ENCODE measurements around the gene SYNDIG1. TPM values are rescaled to one million over a fixed set of nuclear protein-coding genes. Genes with fewer than 3 reads are reported as not detected.

The SYNDIG1 gene
- total and polyA plus RNA-seq, 9 of the 15 experiments (the other 6 are each of a cell fraction or from before 2014, with no cell fraction given) = not detected

DNA sequence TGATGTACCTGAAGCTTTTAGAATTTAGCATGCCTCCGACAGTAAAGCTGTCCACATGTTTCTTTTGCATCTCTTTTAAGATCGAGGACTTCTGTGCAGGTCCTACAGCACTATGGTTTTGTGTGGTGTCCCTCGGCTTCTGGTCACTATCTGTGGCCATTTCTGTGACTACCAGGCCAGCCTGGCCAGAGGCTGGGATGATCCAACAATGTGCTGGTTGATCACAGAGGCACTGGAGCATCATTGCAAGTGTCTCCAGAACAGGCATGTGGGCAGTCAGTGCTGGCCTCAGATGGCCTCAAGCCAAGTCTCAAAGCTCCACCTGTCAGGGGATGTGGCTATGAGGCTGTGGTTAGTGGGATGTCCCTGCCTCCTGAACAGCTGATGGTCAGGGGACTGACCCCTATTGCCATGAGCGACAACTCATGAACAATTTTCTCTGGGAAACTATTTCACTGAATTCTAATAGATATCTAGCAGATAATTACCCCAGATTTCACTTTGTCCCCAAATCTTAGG is 136.6 kb downstream of the SYNDIG1 start:
- CTCF ChIA-PET (ENCODE audit: low intra/inter-chr PET ratio) = no interaction called here
- H3K27me3 ChIP-seq (ENCODE audit: control insufficient read depth in 2 of 2, insufficient read depth in 2 of 2, low read length in 2 of 2) = no peaks in the 10 kb centered on the region
- no peak overlapping the region for H2AFZ ChIP-seq (ENCODE audit: low read depth, low read length)
- in situ Hi-C loops (cut with MboI) = no loop called here
- DNase-seq (ENCODE audit: extremely low read depth in 1 of 4, low spot score in 3 of 4) (no peak), ATAC-seq (no peak), FAIRE-seq (no peak)
- 0% methylated on average over 3 of the region's 4 CpGs for WGBS (ENCODE audit: insufficient coverage, low coverage, missing lambda C conversion rate)
- no peak overlapping the region for H3K4me2 ChIP-seq (ENCODE audit: insufficient read depth, low read length)
- no peak overlapping the region for H3K4me3 ChIP-seq
- no peaks in the 10 kb centered on the region for H3K79me2 ChIP-seq (ENCODE audit: control insufficient read depth, insufficient read depth, low read length)
- intact Hi-C loops (cut with micrococcal nuclease) = no loop called here
- no peak overlapping the region for H3K9ac ChIP-seq (ENCODE audit: insufficient read depth in 1 of 2, low read depth in 2 of 2, low read length in 2 of 2)
- BruUV-seq (replicated peaks) = no TSS peak
- TF ChIP-seq CREBBP (IDR thresholded peaks at IDR 0.05; ENCODE audit: low read depth, low read length) = no peak
- no peaks in the 10 kb centered on the region for H3K4me1 ChIP-seq (replicated peaks in 1 of 2; ENCODE audit: control insufficient read depth in 2 of 2, insufficient read depth in 2 of 2, low read length in 2 of 2)
- POLR2A ChIA-PET = interaction anchor here (0.6 kb wide), 1 partner anchor 116 kb away, joined by 3 read pairs; no protein-coding TSS in a partner anchor
- H3K9me1 ChIP-seq (ENCODE audit: control insufficient read depth, insufficient read depth, low read length) = no peaks in the 10 kb centered on the region
- no peak overlapping the region for H3K27ac ChIP-seq (ENCODE audit: extremely low read depth, low read depth, low read length)
- H3K36me3 ChIP-seq (ENCODE audit: control insufficient read depth, insufficient read depth, low read length) = no peaks in the 10 kb centered on the region
- no peaks in the 10 kb centered on the region for H4K20me1 ChIP-seq (replicated peaks; ENCODE audit: control insufficient read depth, insufficient read depth, low read length)
- H3K9me3 ChIP-seq (replicated peaks; ENCODE audit: control insufficient read depth, insufficient read depth, low read depth, low read length) = no peaks in the 10 kb centered on the region

DNA sequence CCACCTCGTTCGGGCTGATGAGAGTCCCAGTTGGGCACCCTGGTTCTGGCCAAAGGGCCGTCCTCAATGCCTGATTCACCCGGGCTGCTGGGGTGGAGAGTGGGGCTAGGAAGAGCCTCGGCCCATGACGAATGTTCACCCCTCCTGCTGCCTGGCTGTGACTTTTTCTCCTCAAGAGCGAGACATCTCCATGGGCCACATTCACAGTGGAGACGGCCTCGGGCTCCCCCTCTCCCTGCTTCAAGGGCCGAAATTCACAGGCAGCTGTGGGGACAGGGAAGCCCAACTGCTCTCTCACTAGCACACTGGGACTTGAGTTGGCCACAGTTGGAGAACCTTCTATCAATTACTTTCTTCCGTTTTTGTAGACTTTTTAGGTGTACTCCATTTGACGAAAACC is 138.0 kb downstream of the SYNDIG1 start:
- in situ Hi-C loops (cut with MboI) (no loop called here), intact Hi-C loops (cut with micrococcal nuclease) (no loop called here)
- ATAC-seq (no peak), FAIRE-seq (no peak), DNase-seq (ENCODE audit: extremely low read depth in 1 of 4, low spot score in 3 of 4) (no peak)
- Histone ChIP-seq H4K20me1 (replicated peaks; ENCODE audit: control insufficient read depth, insufficient read depth, low read length) (no peaks in the 10 kb centered on the region), H3K27me3 (ENCODE audit: control insufficient read depth in 2 of 2, insufficient read depth in 2 of 2, low read length in 2 of 2) (no peaks in the 10 kb centered on the region), H2AFZ (ENCODE audit: low read depth, low read length) (no peak overlapping the region), H3K9ac (ENCODE audit: insufficient read depth in 1 of 2, low read depth in 2 of 2, low read length in 2 of 2) (no peak overlapping the region; a peak in 1 of 4 replicates), H3K9me1 (ENCODE audit: control insufficient read depth, insufficient read depth, low read length) (no peaks in the 10 kb centered on the region), H3K27ac (ENCODE audit: extremely low read depth, low read depth, low read length) (no peak overlapping the region), H3K4me2 (ENCODE audit: insufficient read depth, low read length) (no peak overlapping the region), H3K4me3 (no peak overlapping the region), H3K9me3 (replicated peaks; ENCODE audit: control insufficient read depth, insufficient read depth, low read depth, low read length) (no peaks in the 10 kb centered on the region), H3K79me2 (ENCODE audit: control insufficient read depth, insufficient read depth, low read length) (no peaks in the 10 kb centered on the region), H3K4me1 (replicated peaks in 1 of 2; ENCODE audit: control insufficient read depth in 2 of 2, insufficient read depth in 2 of 2, low read length in 2 of 2) (no peaks in the 10 kb centered on the region), H3K36me3 (ENCODE audit: control insufficient read depth, insufficient read depth, low read length) (no peaks in the 10 kb centered on the region)
- TF ChIP-seq ZBED1 (IDR thresholded peaks at IDR 0.05) (no peak), CHCHD3 (CRISPR knock-in tag; IDR thresholded peaks at IDR 0.05) (no peak), BRCA1 (IDR thresholded peaks at IDR 0.05) (no peak), BRCA1 (CRISPR knock-in tag; IDR thresholded peaks at IDR 0.05) (no peak), CBX2 (IDR thresholded peaks at IDR 0.05; ENCODE audit: insufficient read depth, low read length, poor library complexity, severe bottlenecking) (no peak), CBX5 (IDR thresholded peaks at IDR 0.05; ENCODE audit: borderline replicate concordance, low read depth) (no peak), ZBTB49 (CRISPR knock-in tag; IDR thresholded peaks at IDR 0.05; ENCODE audit: borderline replicate concordance) (no peak), KDM1A (IDR thresholded peaks at IDR 0.05) (no peak), FOS (IDR thresholded peaks at IDR 0.05; ENCODE audit: extremely low read depth, insufficient read length) (no peak), CBFB (CRISPR knock-in tag; IDR thresholded peaks at IDR 0.05) (no peak), PHF21A (IDR thresholded peaks at IDR 0.05; ENCODE audit: borderline replicate concordance, low read depth) (no peak)
- TF ChIP-seq, protein P1, sequence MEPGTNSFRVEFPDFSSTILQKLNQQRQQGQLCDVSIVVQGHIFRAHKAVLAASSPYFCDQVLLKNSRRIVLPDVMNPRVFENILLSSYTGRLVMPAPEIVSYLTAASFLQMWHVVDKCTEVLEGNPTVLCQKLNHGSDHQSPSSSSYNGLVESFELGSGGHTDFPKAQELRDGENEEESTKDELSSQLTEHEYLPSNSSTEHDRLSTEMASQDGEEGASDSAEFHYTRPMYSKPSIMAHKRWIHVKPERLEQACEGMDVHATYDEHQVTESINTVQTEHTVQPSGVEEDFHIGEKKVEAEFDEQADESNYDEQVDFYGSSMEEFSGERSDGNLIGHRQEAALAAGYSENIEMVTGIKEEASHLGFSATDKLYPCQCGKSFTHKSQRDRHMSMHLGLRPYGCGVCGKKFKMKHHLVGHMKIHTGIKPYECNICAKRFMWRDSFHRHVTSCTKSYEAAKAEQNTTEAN (CRISPR knock-in tag; IDR thresholded peaks at IDR 0.05) = no peak
- WGBS (ENCODE audit: insufficient coverage, low coverage, missing lambda C conversion rate) = 0% methylated on average over 3 of the region's 12 CpGs
- CTCF ChIA-PET (ENCODE audit: low intra/inter-chr PET ratio) = no interaction called here
- POLR2A ChIA-PET = no interaction called here
- BruUV-seq (replicated peaks) = no TSS peak
